Panc1 (cell line): ENCODE data around the gene KIF26B. TPM values are rescaled to one million over a fixed set of nuclear protein-coding genes. Genes with fewer than 3 reads are reported as not detected.

Source experiments
- ATAC-seq: fragments of 200-7000 bp; cut with Tn5 transposase; 2 replicates; pipeline ENCODE4 v1.9.1; 2020; ENCODE audit warnings: mild to moderate bottlenecking, moderate library complexity
- BruUV-seq: library from RNA; stranded (reverse); fragments of 400-500 nt; replicated peaks from 2 replicates; lab custom pipeline; 2021; lab: Mats Ljungman, UMichigan
- CTCF ChIA-PET: fragments of 300-600 bp; sonication (Branson Sonifier 250); formaldehyde crosslinking; loops from one replicate; lab custom pipeline; 2022; ENCODE audit warnings: antibody characterized with exemption; lab: Charles Lee
- POLR2A ChIA-PET: fragments of 300-600 bp; sonication (Branson Sonifier 250); formaldehyde crosslinking; loops from one replicate; lab custom pipeline; 2022; ENCODE audit warnings: antibody characterized with exemption; lab: Charles Lee
- DNase-seq: peaks from one replicate; pipeline ENCODE4 v3.0.0-alpha.2; 2010; ENCODE audit warnings: low read depth, low spot score
- H3K27ac ChIP-seq: 2 replicates; pipeline ENCODE4 v1.5.1; 2011; ENCODE audit warnings: mild to moderate bottlenecking, low read length, inconsistent platforms
- H3K27me3 ChIP-seq: fragments of 200-500 bp; sonication (Bioruptor generic); 2 replicates; pipeline ENCODE4 v1.6.0; 2014; ENCODE audit warnings: low read length, inconsistent platforms; ENCODE audit not compliant: control insufficient read depth, insufficient read depth
- H3K36me3 ChIP-seq: fragments of 200-500 bp; sonication (Bioruptor generic); 2 replicates; pipeline ENCODE4 v1.5.1; 2014; ENCODE audit warnings: inconsistent platforms, mild to moderate bottlenecking, low read length, moderate library complexity; ENCODE audit not compliant: control insufficient read depth, insufficient read depth
- H3K4me1 ChIP-seq: 2 replicates; pipeline ENCODE4 v1.5.1; 2011; ENCODE audit warnings: inconsistent platforms, mild to moderate bottlenecking, low read length, moderate library complexity; ENCODE audit not compliant: control insufficient read depth, insufficient read depth
- H3K4me3 ChIP-seq, 2 experiments: 2 replicates each; pipeline ENCODE4 v1.5.1; 2011 to 2012; ENCODE audit warnings: low read depth in 2 of 2, low read length in 2 of 2, mild to moderate bottlenecking in 2 of 2, inconsistent platforms in 1 of 2, moderate library complexity in 1 of 2
- H3K9me3 ChIP-seq: fragments of 200-500 bp; sonication (Bioruptor generic); 2 replicates; pipeline ENCODE4 v1.5.1; 2014; ENCODE audit warnings: low read depth, mild to moderate bottlenecking, inconsistent platforms, low read length, moderate library complexity; ENCODE audit not compliant: control insufficient read depth, insufficient read depth
- CTCF ChIP-seq: fragments of 450-650 bp; IDR thresholded peaks from 2 replicates; pipeline ENCODE4 v1.5.1; 2017; ENCODE audit warnings: mild to moderate bottlenecking
- POLR2AphosphoS5 ChIP-seq: IDR thresholded peaks from 2 replicates; pipeline ENCODE4 v1.6.1; 2012; ENCODE audit warnings: mild to moderate bottlenecking, low read depth, low read length, moderate library complexity
- REST ChIP-seq, 2 experiments: IDR thresholded peaks; 2 replicates each; pipeline ENCODE4 v1.6.1; 2011 to 2012; ENCODE audit warnings: low read depth in 2 of 2, control low read depth in 1 of 2, low read length in 1 of 2, mild to moderate bottlenecking in 1 of 2, moderate library complexity in 1 of 2; ENCODE audit not compliant: insufficient read depth in 1 of 2
- SIN3A ChIP-seq: IDR thresholded peaks from 2 replicates; pipeline ENCODE4 v1.6.1; 2012; ENCODE audit warnings: low read depth, mild to moderate bottlenecking, low read length, moderate library complexity, borderline replicate concordance; ENCODE audit not compliant: insufficient read depth
- TCF7L2 ChIP-seq: IDR thresholded peaks from 2 replicates; pipeline ENCODE4 v1.6.1; 2011; ENCODE audit warnings: mild to moderate bottlenecking, low read depth, low read length, inconsistent platforms
- in situ Hi-C: cut with HindIII; loops from 2 replicates; pipeline ENCODE4 v1.10.0; 2016; ENCODE audit warnings: low sequenced_read_pairs, low pct_unique_long_range_greater_than_20kb
- intact Hi-C: fragments of 100-400 bp; cut with micrococcal nuclease; formaldehyde crosslinking; loops from one replicate; pipeline ENCODE4 v1.10.0; 2022; ENCODE audit not compliant: unreplicated experiment
- total RNA-seq: library from RNA; stranded (reverse); gene quantifications from one replicate; pipeline ENCODE4 v1.2.1, GENCODE V29; 2021; ENCODE audit not compliant: unreplicated experiment

KIF26B gene
- total RNA-seq, 1 experiment from 2014 or later = 0.33 TPM

- in situ Hi-C loops = no loop called here
- CTCF ChIA-PET = no interaction called here
- no TSS peak for BruUV-seq
These were observed 28.3 kb upstream of the KIF26B start for GRCh38 chr1:245126530-245126929.

GRCh38 chr1:245128381-245129101 is 26.2 kb upstream of the KIF26B start:
- Histone ChIP-seq H3K4me1 (no peaks in the 10 kb centered on the region; the same call in 1 of the 2 replicates), H3K36me3 (no peaks in the 10 kb centered on the region), H3K4me3 (no peak overlapping the region), H3K9me3 (no peaks in the 10 kb centered on the region), H3K27ac (no peak overlapping the region), H3K27me3 (no peaks in the 10 kb centered on the region; the same call in 1 of the 2 replicates)
- ChIA-PET CTCF (no interaction called here), POLR2A (interaction anchor here (0.7 kb wide), 1 partner anchor 755 kb away, joined by 3 read pairs; no protein-coding TSS in a partner anchor)
- in situ Hi-C loops (no loop called here), intact Hi-C loops (no loop called here)
- no TSS peak for BruUV-seq
- DNase-seq = no peak
- no peak for TF ChIP-seq POLR2AphosphoS5
- TF ChIP-seq CTCF = no peak
- TF ChIP-seq TCF7L2 = no peak
- TF ChIP-seq REST (IDR thresholded peaks at IDR 0.05; ENCODE audit: insufficient read depth in 1 of 2, low read depth in 2 of 2, low read length in 1 of 2) = no peak
- no peak for TF ChIP-seq SIN3A
- no peak for ATAC-seq

More at GRCh38 chr1:245126530-245126929, 28.3 kb upstream of the KIF26B start:
- Histone ChIP-seq H3K36me3 (no peaks in the 10 kb centered on the region), H3K4me3 (no peak overlapping the region), H3K27me3 (no peaks in the 10 kb centered on the region; the same call in 1 of the 2 replicates), H3K9me3 (no peaks in the 10 kb centered on the region), H3K4me1 (no peaks in the 10 kb centered on the region; the same call in 1 of the 2 replicates), H3K27ac (no peak overlapping the region)
- no peak for DNase-seq
- intact Hi-C loops = no loop called here
- no peak for ATAC-seq
- POLR2A ChIA-PET = no interaction called here
- TF ChIP-seq POLR2AphosphoS5 (no peak), CTCF (no peak), REST (IDR thresholded peaks at IDR 0.05; ENCODE audit: insufficient read depth in 1 of 2, low read depth in 2 of 2, low read length in 1 of 2) (no peak), SIN3A (no peak), TCF7L2 (no peak)
